Measurements from ENCODE around the gene PTPN14. TPM values are rescaled to one million over a fixed set of nuclear protein-coding genes. Genes with fewer than 3 reads are reported as not detected.

PTPN14 gene
- total RNA-seq, 4 donors from 2014 or later: 42.8 to 63.8 (median 50.4) TPM

DNA sequence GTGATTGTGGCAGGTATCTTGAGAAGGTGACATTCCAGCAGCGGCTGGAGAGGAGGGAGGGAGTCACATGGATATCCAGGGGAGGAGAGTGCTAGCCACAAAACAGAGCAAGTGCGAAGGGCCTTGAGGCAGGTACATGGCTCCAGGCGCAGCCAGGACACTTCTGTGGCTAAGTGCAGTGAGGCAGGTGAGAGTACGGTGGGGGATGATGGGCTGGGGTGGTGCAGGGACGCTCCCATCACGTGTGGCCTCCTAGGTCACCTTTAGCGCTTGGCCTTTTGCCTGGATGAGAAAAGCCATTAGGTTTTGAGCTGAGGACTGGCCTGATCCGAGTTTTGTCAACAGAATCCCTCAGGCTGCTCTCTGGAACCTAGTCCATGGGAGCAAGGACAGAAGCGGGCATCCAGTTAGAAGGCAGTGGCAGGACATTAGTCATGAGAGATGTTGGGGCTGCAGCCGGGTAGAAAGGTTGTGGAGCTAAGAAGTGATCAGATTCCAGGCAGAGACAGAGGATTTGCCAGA, 238.8 kb downstream of the PTPN14 start:
- in situ Hi-C loops (cut with MboI; ENCODE audit: low sequenced_read_pairs in 4 of 4): no loop called here
- no peak overlapping the region for H3K4me3 ChIP-seq

DNA sequence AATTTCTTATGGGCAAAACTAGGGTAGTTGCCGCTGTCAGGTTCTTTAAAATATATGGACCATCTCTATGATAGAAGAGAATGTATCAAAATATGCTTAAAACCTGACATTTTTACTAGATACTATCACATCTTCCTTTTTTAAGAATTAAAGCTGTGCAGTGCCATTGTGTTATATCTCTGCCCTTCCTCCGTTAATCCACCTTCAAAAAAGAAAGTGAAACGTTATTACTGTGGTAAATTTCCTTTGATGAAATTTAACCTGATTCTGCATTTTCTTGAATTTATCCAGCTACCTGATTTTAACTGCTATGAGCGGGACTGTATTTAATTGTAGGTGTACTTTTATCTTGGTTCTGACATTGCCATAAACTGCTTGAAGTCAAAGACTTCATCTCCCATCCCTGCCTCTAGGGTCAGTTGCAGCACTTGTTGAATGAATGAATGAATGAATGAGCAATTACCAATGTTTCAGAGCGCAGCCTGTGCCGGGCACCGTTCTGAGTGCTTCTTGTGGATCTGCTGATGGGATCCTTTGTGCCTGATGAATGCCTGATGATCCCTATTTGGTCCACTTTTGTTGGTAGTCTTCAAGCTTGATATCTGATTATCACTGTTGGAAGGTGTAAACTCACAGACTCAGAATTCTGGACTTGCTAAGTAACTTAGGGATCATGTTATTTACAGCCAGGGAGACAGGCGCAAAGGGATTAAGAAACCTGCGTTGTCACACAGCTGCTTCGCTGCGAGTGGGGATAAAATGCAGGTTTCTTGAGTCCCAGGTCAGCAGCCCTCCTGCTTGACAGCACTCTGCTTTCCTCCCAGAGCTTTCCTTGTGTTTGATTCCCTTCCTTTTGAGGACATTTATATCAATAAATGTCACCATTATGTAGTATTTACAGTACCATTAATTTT, 240.4 kb downstream of the PTPN14 start:
- H3K9me3 ChIP-seq: no peaks in the 10 kb centered on the region
- no peaks in the 10 kb centered on the region for H3K27me3 ChIP-seq
- H3K36me3 ChIP-seq: no peaks in the 10 kb centered on the region
- ATAC-seq (no peak), DNase-seq (no peak)
- peaks cover 20 to 34% of the 10 kb centered on the region in 2 donors for H3K4me1 ChIP-seq
- TF ChIP-seq, protein P1, sequence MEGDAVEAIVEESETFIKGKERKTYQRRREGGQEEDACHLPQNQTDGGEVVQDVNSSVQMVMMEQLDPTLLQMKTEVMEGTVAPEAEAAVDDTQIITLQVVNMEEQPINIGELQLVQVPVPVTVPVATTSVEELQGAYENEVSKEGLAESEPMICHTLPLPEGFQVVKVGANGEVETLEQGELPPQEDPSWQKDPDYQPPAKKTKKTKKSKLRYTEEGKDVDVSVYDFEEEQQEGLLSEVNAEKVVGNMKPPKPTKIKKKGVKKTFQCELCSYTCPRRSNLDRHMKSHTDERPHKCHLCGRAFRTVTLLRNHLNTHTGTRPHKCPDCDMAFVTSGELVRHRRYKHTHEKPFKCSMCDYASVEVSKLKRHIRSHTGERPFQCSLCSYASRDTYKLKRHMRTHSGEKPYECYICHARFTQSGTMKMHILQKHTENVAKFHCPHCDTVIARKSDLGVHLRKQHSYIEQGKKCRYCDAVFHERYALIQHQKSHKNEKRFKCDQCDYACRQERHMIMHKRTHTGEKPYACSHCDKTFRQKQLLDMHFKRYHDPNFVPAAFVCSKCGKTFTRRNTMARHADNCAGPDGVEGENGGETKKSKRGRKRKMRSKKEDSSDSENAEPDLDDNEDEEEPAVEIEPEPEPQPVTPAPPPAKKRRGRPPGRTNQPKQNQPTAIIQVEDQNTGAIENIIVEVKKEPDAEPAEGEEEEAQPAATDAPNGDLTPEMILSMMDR (IDR thresholded peaks at IDR 0.05 in 4 of 5, conservative IDR thresholded peaks at IDR 0.05 in 1 of 5): no peak
- no peak for TF ChIP-seq POLR2A (IDR thresholded peaks at IDR 0.05)
- H3K27ac ChIP-seq: peak overlapping the region in 1 of 4 donors; percentile 71
- intact Hi-C loops (cut with DNase I; ENCODE audit: low total_unique reads) (no loop called here), in situ Hi-C loops (cut with MboI; ENCODE audit: low sequenced_read_pairs in 4 of 4) (no loop called here)
- no peak overlapping the region for H3K4me3 ChIP-seq

More for the DNA sequence above, 238.8 kb downstream of the PTPN14 start:
- Histone ChIP-seq H3K27ac (peak overlapping the region; percentile 47 to 71 (median 64)), H3K27me3 (no peaks in the 10 kb centered on the region), H3K36me3 (no peaks in the 10 kb centered on the region), H3K9me3 (no peaks in the 10 kb centered on the region), H3K4me1 (peaks cover 34 to 50% of the 10 kb centered on the region in 2 donors)
- intact Hi-C loops (cut with DNase I; ENCODE audit: low total_unique reads): no loop called here
- DNase-seq (no peak), ATAC-seq (peak; percentile 58 to 64)
- TF ChIP-seq, protein P1 (IDR thresholded peaks at IDR 0.05 in 4 of 5, conservative IDR thresholded peaks at IDR 0.05 in 1 of 5): no peak
- no peak for TF ChIP-seq POLR2A (IDR thresholded peaks at IDR 0.05)

DNA sequence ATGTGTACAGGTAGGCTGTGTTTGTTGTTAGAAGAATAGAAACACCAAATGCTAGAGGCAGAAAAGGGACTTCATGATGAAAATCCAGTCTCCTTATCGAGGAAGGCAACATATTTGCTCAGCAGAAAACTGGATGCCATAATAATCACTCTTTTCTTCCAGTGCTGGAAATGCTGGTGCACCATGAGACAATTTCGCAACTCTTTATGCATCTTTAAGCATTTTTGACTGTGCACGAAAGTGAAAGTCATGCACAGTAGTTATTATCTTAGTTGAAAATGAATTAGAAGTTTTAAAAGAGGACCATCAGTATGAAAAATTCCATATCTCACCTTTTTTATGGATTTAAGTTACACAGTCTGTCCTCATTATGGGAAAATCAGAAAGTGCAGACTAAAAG, 241.4 kb downstream of the PTPN14 start:
- intact Hi-C loops (cut with DNase I; ENCODE audit: low total_unique reads) (no loop called here), in situ Hi-C loops (cut with MboI; ENCODE audit: low sequenced_read_pairs in 4 of 4) (no loop called here)
- no peak for DNase-seq
- Histone ChIP-seq H3K27ac (no peak overlapping the region), H3K4me3 (no peak overlapping the region), H3K4me1 (peaks cover 15 to 26% of the 10 kb centered on the region in 2 donors), H3K36me3 (no peaks in the 10 kb centered on the region), H3K9me3 (no peaks in the 10 kb centered on the region), H3K27me3 (no peaks in the 10 kb centered on the region)
- no peak for TF ChIP-seq POLR2A (IDR thresholded peaks at IDR 0.05)
- TF ChIP-seq, protein P1 (IDR thresholded peaks at IDR 0.05 in 4 of 5, conservative IDR thresholded peaks at IDR 0.05 in 1 of 5): no peak
- ATAC-seq: no peak

DNA sequence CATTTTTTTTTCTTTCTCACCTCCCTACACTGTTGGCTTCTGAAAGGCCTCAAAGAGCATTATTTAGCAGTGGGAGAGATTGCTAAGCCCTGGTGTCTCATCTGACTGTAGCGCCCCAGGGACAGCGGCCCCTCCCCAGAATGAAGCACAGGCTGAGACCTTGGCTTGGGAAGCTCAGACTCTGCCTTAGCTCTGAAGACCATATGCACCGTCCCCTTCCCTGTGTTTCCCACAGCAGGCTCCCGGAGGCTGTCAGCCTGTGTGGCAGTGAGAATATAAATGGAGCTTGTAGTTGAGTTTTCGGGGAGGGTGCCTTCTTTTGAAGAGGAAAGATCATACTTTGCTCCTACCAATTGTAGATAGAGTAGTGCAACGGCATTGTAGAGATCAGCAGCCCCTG, 245.1 kb downstream of the PTPN14 start:
- no peaks in the 10 kb centered on the region for H3K36me3 ChIP-seq
- H3K4me3 ChIP-seq: no peak overlapping the region
- TF ChIP-seq, protein P1 (IDR thresholded peaks at IDR 0.05 in 4 of 5, conservative IDR thresholded peaks at IDR 0.05 in 1 of 5): no peak
- TF ChIP-seq POLR2A (IDR thresholded peaks at IDR 0.05): no peak
- intact Hi-C loops (cut with DNase I; ENCODE audit: low total_unique reads): no loop called here
- no peak for ATAC-seq
- no peak overlapping the region for H3K27ac ChIP-seq
- DNase-seq: no peak
- no peaks in the 10 kb centered on the region for H3K9me3 ChIP-seq
- no peaks in the 10 kb centered on the region for H3K27me3 ChIP-seq
- in situ Hi-C loops (cut with MboI; ENCODE audit: low sequenced_read_pairs in 4 of 4): no loop called here
- peaks cover 6% of the 10 kb centered on the region in 2 donors for H3K4me1 ChIP-seq
